Uterus (tissue), 2 donors: ENCODE data around the gene PHF12.

Experiments
- CTCF ChIP-seq, 4 experiments: fragments of 200-600 bp in 2 of 4; fragments of 450-650 bp in 2 of 4; sonication (generic) in 2 of 4; IDR thresholded peaks; one replicate each; pipeline ENCODE4 v1.5.1; 2016 to 2019; ENCODE audit warnings: antibody characterized with exemption in 4 of 4, mild to moderate bottlenecking in 2 of 4, moderate library complexity in 1 of 4
- POLR2A ChIP-seq, 2 donors: fragments of 450-650 bp; IDR thresholded peaks; one replicate each; pipeline ENCODE4 v1.6.1; 2016; ENCODE audit warnings: antibody characterized with exemption in 2 of 2, mild to moderate bottlenecking in 1 of 2, moderate library complexity in 1 of 2

- TF ChIP-seq CTCF (IDR thresholded peaks at IDR 0.05) (no peak), POLR2A (IDR thresholded peaks at IDR 0.05) (no peak)
Observed at GRCh38 chr17:28944343-28944742, 7.0 kb downstream of the PHF12 start.
